Measurements from ENCODE around the gene ALDH8A1.

ALDH8A1 gene

DNA sequence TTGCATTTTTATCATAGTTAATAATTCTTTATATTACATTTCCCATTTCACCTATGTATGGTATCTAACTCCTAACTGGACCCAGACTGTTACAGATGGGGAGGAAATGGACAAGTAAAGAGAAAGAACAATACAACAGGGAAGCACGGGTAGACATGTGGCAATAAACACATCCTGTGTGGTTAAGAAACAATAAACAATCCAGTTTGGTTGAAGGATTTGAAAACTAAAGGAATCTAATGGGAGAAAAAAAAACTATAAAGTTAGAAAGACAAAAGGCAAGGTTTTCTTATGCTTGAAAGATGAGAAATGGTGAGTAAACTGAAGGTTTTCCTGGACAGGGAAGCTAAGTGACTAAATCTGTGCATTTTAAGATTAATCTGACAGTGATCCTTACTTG, 34.9 kb upstream of the ALDH8A1 start:
- H3K36me3 ChIP-seq (ENCODE audit: insufficient read depth, insufficient read length, low read length) = peaks cover 25% of the 10 kb centered on the region

DNA sequence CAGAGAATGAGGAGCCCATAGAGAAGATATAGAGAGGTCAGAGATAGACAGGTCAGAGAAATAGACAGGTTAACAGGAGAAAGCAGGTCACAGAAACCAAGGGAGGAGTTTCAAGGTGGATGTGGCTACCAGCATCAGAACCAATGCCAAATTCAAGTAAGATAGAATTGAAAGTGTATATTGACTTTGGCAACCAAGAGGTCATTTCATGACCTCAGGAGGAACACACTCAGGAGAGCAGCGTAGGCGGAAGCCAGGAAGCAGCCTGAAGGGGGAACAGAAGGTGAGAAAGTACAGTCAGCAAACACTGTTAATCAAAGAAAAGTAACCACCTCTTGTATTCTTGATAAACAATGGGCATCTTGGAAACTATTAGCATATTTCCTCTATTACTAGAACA, 33.9 kb upstream of the ALDH8A1 start:
- Histone ChIP-seq H3K4me3 (ENCODE audit: insufficient read length, low read depth) (no peak overlapping the region), H3K9me3 (ENCODE audit: insufficient read depth, low read length) (no peaks in the 10 kb centered on the region), H3K9ac (ENCODE audit: insufficient read length, low read depth) (no peak overlapping the region), H3K4me1 (ENCODE audit: insufficient read depth, insufficient read length) (no peaks in the 10 kb centered on the region), H3K36me3 (ENCODE audit: insufficient read depth, insufficient read length, low read length) (peaks cover 30% of the 10 kb centered on the region), H3K27me3 (ENCODE audit: insufficient read depth, insufficient read length) (no peaks in the 10 kb centered on the region)
- no peak for DNase-seq (ENCODE audit: low read depth, low spot score)
- no peak for TF ChIP-seq YY1 (IDR thresholded peaks at IDR 0.05; ENCODE audit: insufficient read depth, insufficient read length)
- no peak for TF ChIP-seq ZNF274 (IDR thresholded peaks at IDR 0.05; ENCODE audit: low read depth, low read length)
- no peak for TF ChIP-seq SUZ12 (IDR thresholded peaks at IDR 0.05; ENCODE audit: extremely low read depth, insufficient read depth, insufficient read length)

More for the DNA sequence above, 34.9 kb upstream of the ALDH8A1 start:
- DNase-seq (ENCODE audit: low read depth, low spot score) = no peak
- H3K4me3 ChIP-seq (ENCODE audit: insufficient read length, low read depth) = no peak overlapping the region
- no peak overlapping the region for H3K9ac ChIP-seq (ENCODE audit: insufficient read length, low read depth)
- no peaks in the 10 kb centered on the region for H3K4me1 ChIP-seq (ENCODE audit: insufficient read depth, insufficient read length)
- no peaks in the 10 kb centered on the region for H3K27me3 ChIP-seq (ENCODE audit: insufficient read depth, insufficient read length)
- no peaks in the 10 kb centered on the region for H3K9me3 ChIP-seq (ENCODE audit: insufficient read depth, low read length)
- TF ChIP-seq YY1 (IDR thresholded peaks at IDR 0.05; ENCODE audit: insufficient read depth, insufficient read length) (no peak), SUZ12 (IDR thresholded peaks at IDR 0.05; ENCODE audit: extremely low read depth, insufficient read depth, insufficient read length) (no peak), ZNF274 (IDR thresholded peaks at IDR 0.05; ENCODE audit: low read depth, low read length) (no peak)

GRCh38 chr6:134982161-134982560, 32.3 kb upstream of the ALDH8A1 start:
- Histone ChIP-seq H3K9me3 (ENCODE audit: insufficient read depth, low read length) (no peaks in the 10 kb centered on the region), H3K4me3 (ENCODE audit: insufficient read length, low read depth) (no peak overlapping the region), H3K4me1 (ENCODE audit: insufficient read depth, insufficient read length) (no peaks in the 10 kb centered on the region), H3K36me3 (ENCODE audit: insufficient read depth, insufficient read length, low read length) (peaks cover 37% of the 10 kb centered on the region), H3K27me3 (ENCODE audit: insufficient read depth, insufficient read length) (no peaks in the 10 kb centered on the region), H3K9ac (ENCODE audit: insufficient read length, low read depth) (no peak overlapping the region)
- no peak for DNase-seq (ENCODE audit: low read depth, low spot score)
- TF ChIP-seq SUZ12 (IDR thresholded peaks at IDR 0.05; ENCODE audit: extremely low read depth, insufficient read depth, insufficient read length) (no peak), YY1 (IDR thresholded peaks at IDR 0.05; ENCODE audit: insufficient read depth, insufficient read length) (no peak), ZNF274 (IDR thresholded peaks at IDR 0.05; ENCODE audit: low read depth, low read length) (no peak)

GRCh38 chr6:134980846-134981245, 30.9 kb upstream of the ALDH8A1 start:
- Histone ChIP-seq H3K27me3 (ENCODE audit: insufficient read depth, insufficient read length) (no peaks in the 10 kb centered on the region), H3K4me3 (ENCODE audit: insufficient read length, low read depth) (no peak overlapping the region), H3K36me3 (ENCODE audit: insufficient read depth, insufficient read length, low read length) (peaks cover 30% of the 10 kb centered on the region), H3K4me1 (ENCODE audit: insufficient read depth, insufficient read length) (no peaks in the 10 kb centered on the region), H3K9ac (ENCODE audit: insufficient read length, low read depth) (no peak overlapping the region), H3K9me3 (ENCODE audit: insufficient read depth, low read length) (no peaks in the 10 kb centered on the region)
- no peak for TF ChIP-seq YY1 (IDR thresholded peaks at IDR 0.05; ENCODE audit: insufficient read depth, insufficient read length)
- no peak for TF ChIP-seq SUZ12 (IDR thresholded peaks at IDR 0.05; ENCODE audit: extremely low read depth, insufficient read depth, insufficient read length)
- no peak for TF ChIP-seq ZNF274 (IDR thresholded peaks at IDR 0.05; ENCODE audit: low read depth, low read length)
- DNase-seq (ENCODE audit: low read depth, low spot score) = no peak

GRCh38 chr6:134979142-134979541, 29.2 kb upstream of the ALDH8A1 start:
- DNase-seq (ENCODE audit: low read depth, low spot score) = no peak
- H3K36me3 ChIP-seq (ENCODE audit: insufficient read depth, insufficient read length, low read length) = peaks cover 26% of the 10 kb centered on the region
- no peaks in the 10 kb centered on the region for H3K27me3 ChIP-seq (ENCODE audit: insufficient read depth, insufficient read length)
- H3K9ac ChIP-seq (ENCODE audit: insufficient read length, low read depth) = no peak overlapping the region
- TF ChIP-seq YY1 (IDR thresholded peaks at IDR 0.05; ENCODE audit: insufficient read depth, insufficient read length) (no peak), ZNF274 (IDR thresholded peaks at IDR 0.05; ENCODE audit: low read depth, low read length) (no peak), SUZ12 (IDR thresholded peaks at IDR 0.05; ENCODE audit: extremely low read depth, insufficient read depth, insufficient read length) (no peak)
- no peak overlapping the region for H3K4me3 ChIP-seq (ENCODE audit: insufficient read length, low read depth)
- H3K9me3 ChIP-seq (ENCODE audit: insufficient read depth, low read length) = no peaks in the 10 kb centered on the region
- no peaks in the 10 kb centered on the region for H3K4me1 ChIP-seq (ENCODE audit: insufficient read depth, insufficient read length)

DNA sequence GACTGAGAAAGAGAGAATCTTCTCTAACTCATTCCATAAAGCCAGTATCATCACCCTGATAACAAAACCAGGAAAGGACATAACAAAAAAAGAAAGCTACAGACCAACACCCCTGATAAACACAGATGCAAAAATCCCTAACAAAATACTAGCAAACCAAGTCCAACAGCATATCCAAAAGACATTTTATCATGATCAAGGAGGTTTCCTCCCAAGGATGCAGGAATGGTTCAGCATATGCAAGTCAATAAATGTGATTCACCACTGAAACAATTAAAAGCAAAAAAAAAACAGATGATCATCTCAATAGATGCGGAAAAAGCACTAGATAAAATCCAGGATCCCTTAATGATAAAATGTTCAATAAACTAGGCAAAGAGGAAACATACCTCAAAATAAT, 24.5 kb upstream of the ALDH8A1 start:
- Histone ChIP-seq H3K9me3 (ENCODE audit: insufficient read depth, low read length) (no peaks in the 10 kb centered on the region), H3K4me3 (ENCODE audit: insufficient read length, low read depth) (no peak overlapping the region), H3K27me3 (ENCODE audit: insufficient read depth, insufficient read length) (no peaks in the 10 kb centered on the region), H3K4me1 (ENCODE audit: insufficient read depth, insufficient read length) (no peaks in the 10 kb centered on the region), H3K9ac (ENCODE audit: insufficient read length, low read depth) (no peak overlapping the region), H3K36me3 (ENCODE audit: insufficient read depth, insufficient read length, low read length) (peaks cover 12% of the 10 kb centered on the region)
- DNase-seq (ENCODE audit: low read depth, low spot score) = no peak
- no peak for TF ChIP-seq ZNF274 (IDR thresholded peaks at IDR 0.05; ENCODE audit: low read depth, low read length)
- no peak for TF ChIP-seq YY1 (IDR thresholded peaks at IDR 0.05; ENCODE audit: insufficient read depth, insufficient read length)
- TF ChIP-seq SUZ12 (IDR thresholded peaks at IDR 0.05; ENCODE audit: extremely low read depth, insufficient read depth, insufficient read length) = no peak

DNA sequence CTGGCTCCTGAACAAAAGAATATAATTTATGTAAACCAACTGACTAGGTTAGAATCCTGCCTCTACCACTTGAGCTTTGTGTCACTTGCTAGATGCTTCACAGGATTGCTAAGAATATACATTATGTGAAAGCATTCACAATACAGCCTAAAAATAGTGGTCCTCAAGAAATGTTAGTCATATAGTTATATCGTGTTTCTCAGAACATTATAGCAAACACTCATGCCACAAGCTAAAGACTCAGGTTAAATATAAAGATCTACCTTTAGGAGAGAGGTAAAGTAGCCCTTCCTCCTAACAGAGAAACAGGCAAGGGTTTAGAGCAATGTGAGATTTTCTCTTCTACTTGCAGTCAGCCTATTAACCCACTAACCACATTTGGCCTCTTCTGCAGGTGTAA, 17.8 kb upstream of the ALDH8A1 start:
- peaks cover 20% of the 10 kb centered on the region for H3K36me3 ChIP-seq (ENCODE audit: insufficient read depth, insufficient read length, low read length)

More for the DNA sequence above, 17.8 kb upstream of the ALDH8A1 start:
- TF ChIP-seq ZNF274 (IDR thresholded peaks at IDR 0.05; ENCODE audit: low read depth, low read length) (no peak), YY1 (IDR thresholded peaks at IDR 0.05; ENCODE audit: insufficient read depth, insufficient read length) (no peak), SUZ12 (IDR thresholded peaks at IDR 0.05; ENCODE audit: extremely low read depth, insufficient read depth, insufficient read length) (no peak)
- DNase-seq (ENCODE audit: low read depth, low spot score) = no peak
- H3K4me3 ChIP-seq (ENCODE audit: insufficient read length, low read depth) = no peak overlapping the region
- no peaks in the 10 kb centered on the region for H3K4me1 ChIP-seq (ENCODE audit: insufficient read depth, insufficient read length)
- H3K9ac ChIP-seq (ENCODE audit: insufficient read length, low read depth) = no peak overlapping the region
- no peaks in the 10 kb centered on the region for H3K27me3 ChIP-seq (ENCODE audit: insufficient read depth, insufficient read length)
- H3K9me3 ChIP-seq (ENCODE audit: insufficient read depth, low read length) = no peaks in the 10 kb centered on the region
